Thyroid gland (tissue), 4 donors: ENCODE measurements around the gene PRKCG. TPM values are rescaled to one million over a fixed set of nuclear protein-coding genes. Genes with fewer than 3 reads are reported as not detected.
A peak's percentile ranks its signal among the peaks of the same experiment; 100 is the strongest.

ENCODE experiments used
- DNase-seq, 2 donors: peaks; one replicate each; pipeline ENCODE4 v3.0.0-alpha.2; 2019
- H3K27ac ChIP-seq, 3 donors: fragments of 200-600 bp; sonication (generic); 1 replicate in 2 of 3; 2 replicates in 1 of 3; pipeline ENCODE4 v1.5.1; 2016 to 2019; ENCODE audit warnings: mild to moderate bottlenecking in 1 of 3, moderate library complexity in 1 of 3
- H3K27me3 ChIP-seq: fragments of 200-600 bp; sonication (generic); one replicate; pipeline ENCODE4 v1.5.1; 2019
- H3K36me3 ChIP-seq, 2 donors: fragments of 200-600 bp; sonication (generic); one replicate each; pipeline ENCODE4 v1.5.1; 2016 to 2019
- H3K4me1 ChIP-seq, 2 donors: fragments of 200-600 bp; sonication (generic); one replicate each; pipeline ENCODE4 v1.5.1; 2017 to 2019
- H3K4me3 ChIP-seq, 3 donors: fragments of 200-600 bp; sonication (generic); replicated peaks in 1 of 3; 1 replicate in 2 of 3; 2 replicates in 1 of 3; pipeline ENCODE4 v1.5.1; 2016; ENCODE audit warnings: mild to moderate bottlenecking in 1 of 3
- H3K9me3 ChIP-seq: fragments of 200-600 bp; sonication (generic); one replicate; pipeline ENCODE4 v1.5.1; 2017
- POLR2A ChIP-seq, 2 donors: fragments of 450-650 bp; IDR thresholded peaks; one replicate each; pipeline ENCODE4 v1.6.1; 2017; ENCODE audit warnings: antibody characterized with exemption in 2 of 2, mild to moderate bottlenecking in 2 of 2, moderate library complexity in 1 of 2
- WGBS, 2 donors: methylation state at CpG; one replicate each; pipeline ENCODE4 v1.1.5; 2017; 5-methylcytosine and 5-hydroxymethylcytosine counted together
- intact Hi-C: fragments of 100-400 bp; cut with DNase I; formaldehyde crosslinking; loops from one replicate; pipeline ENCODE4 v1.15.1; 2023
- total RNA-seq, 4 donors: library from RNA; depleted of rRNA; stranded (reverse); fragments of >200 nt; gene quantifications; one replicate each; pipeline ENCODE4 v1.2.3, GENCODE V29; 2016
- TF ChIP-seq, protein P1 (sequence below), 6 experiments: fragments of 200-600 bp in 3 of 6; fragments of 450-650 bp in 3 of 6; sonication (generic) in 3 of 6; IDR thresholded peaks; one replicate each; pipeline ENCODE4 v1.5.1; 2016 to 2019; ENCODE audit warnings: antibody characterized with exemption in 6 of 6, mild to moderate bottlenecking in 2 of 6, inconsistent platforms in 1 of 6, moderate library complexity in 1 of 6

The PRKCG gene
- total RNA-seq, 4 donors from 2014 or later: not detected

DNA sequence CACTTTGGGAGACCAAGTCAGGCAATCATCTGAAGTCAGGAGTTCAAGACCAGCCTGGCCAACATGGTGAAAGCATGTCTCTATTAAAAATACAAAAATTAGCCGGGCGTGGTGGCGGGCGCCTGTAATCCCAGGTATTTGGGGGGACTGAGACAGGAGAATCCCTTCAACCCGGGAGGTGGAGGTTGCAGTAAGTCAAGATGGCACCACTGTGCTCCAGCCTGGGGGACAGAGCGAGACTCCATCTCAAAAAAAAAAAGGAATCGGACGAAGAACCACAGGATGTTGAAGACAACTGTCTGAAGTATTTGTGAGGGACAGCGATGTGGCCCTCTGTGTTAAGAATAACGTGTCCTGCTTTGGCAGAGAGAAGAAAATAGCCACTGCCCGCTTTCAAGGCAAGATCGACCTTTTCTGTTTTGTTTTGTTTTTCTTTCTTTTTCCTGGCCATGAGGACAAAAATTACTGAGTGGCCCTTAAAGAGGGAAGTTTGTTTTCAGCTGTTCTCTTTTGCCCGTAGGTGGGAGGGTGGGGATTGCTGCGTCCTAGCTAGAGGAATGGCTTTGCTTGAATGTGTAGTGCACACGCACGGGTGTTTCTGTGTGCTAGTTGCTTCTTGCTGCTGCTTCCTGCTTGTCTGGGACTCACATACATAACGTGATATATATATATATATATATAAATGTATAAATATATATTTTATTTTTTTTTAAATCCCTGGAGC is 6.2 kb upstream of the PRKCG start:
- TF ChIP-seq, protein P1, sequence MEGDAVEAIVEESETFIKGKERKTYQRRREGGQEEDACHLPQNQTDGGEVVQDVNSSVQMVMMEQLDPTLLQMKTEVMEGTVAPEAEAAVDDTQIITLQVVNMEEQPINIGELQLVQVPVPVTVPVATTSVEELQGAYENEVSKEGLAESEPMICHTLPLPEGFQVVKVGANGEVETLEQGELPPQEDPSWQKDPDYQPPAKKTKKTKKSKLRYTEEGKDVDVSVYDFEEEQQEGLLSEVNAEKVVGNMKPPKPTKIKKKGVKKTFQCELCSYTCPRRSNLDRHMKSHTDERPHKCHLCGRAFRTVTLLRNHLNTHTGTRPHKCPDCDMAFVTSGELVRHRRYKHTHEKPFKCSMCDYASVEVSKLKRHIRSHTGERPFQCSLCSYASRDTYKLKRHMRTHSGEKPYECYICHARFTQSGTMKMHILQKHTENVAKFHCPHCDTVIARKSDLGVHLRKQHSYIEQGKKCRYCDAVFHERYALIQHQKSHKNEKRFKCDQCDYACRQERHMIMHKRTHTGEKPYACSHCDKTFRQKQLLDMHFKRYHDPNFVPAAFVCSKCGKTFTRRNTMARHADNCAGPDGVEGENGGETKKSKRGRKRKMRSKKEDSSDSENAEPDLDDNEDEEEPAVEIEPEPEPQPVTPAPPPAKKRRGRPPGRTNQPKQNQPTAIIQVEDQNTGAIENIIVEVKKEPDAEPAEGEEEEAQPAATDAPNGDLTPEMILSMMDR (IDR thresholded peaks at IDR 0.05): no peak
- no peak for TF ChIP-seq POLR2A (IDR thresholded peaks at IDR 0.05)
- H3K36me3 ChIP-seq: peaks cover 14 to 15% of the 10 kb centered on the region in 2 donors
- H3K27ac ChIP-seq: peak overlapping the region in 2 of 3 donors; percentile 2 to 28
- intact Hi-C loops: no loop called here
- H3K9me3 ChIP-seq: no peaks in the 10 kb centered on the region
- no peak overlapping the region for H3K4me3 ChIP-seq
- 68 to 70% methylated on average over 17 of the region's 17 CpGs for WGBS, 2 donors
- no peaks in the 10 kb centered on the region for H3K27me3 ChIP-seq
- H3K4me1 ChIP-seq: peaks cover 3 to 4% of the 10 kb centered on the region in 2 donors
- peak; percentile 45 to 52 for DNase-seq

DNA sequence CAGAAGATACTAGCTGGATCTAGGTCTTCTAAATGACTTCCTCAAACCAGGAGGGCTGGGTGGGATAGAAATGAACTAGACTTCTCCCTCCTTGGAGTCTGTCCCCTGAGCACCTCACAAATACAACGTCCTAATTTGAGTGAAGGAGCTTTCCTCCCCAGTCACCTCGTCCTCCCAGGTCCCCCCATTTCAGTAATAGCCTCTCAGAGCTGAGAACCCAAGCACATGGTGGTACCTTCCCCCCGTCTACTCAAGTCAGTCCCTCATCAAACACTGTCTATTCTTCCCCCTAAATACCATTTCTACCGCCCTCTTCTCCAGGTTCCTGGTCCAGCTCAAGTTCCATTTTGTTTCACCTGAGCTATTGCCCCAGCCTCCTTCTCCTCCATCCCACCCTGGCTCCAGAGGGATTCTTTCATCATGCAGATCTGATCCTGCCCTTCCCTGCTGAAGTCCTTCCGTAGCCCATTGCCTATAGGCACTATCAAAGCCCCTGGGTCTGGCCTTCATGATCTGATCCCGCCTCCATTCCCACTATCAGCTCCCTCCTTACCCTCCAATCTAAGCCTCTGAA is 5.3 kb upstream of the PRKCG start:
- no peak for TF ChIP-seq POLR2A (IDR thresholded peaks at IDR 0.05)
- TF ChIP-seq, protein P1 (IDR thresholded peaks at IDR 0.05): no peak
- intact Hi-C loops: no loop called here
- Histone ChIP-seq H3K4me3 (no peak overlapping the region), H3K27ac (peak overlapping the region in 1 of 3 donors; percentile 28), H3K9me3 (no peaks in the 10 kb centered on the region), H3K4me1 (peaks cover 3 to 10% of the 10 kb centered on the region in 2 donors), H3K27me3 (no peaks in the 10 kb centered on the region), H3K36me3 (peaks cover 14 to 15% of the 10 kb centered on the region in 2 donors)
- WGBS, 2 donors: 86 to 93% methylated on average over 5 of the region's 6 CpGs
- DNase-seq: no peak

DNA sequence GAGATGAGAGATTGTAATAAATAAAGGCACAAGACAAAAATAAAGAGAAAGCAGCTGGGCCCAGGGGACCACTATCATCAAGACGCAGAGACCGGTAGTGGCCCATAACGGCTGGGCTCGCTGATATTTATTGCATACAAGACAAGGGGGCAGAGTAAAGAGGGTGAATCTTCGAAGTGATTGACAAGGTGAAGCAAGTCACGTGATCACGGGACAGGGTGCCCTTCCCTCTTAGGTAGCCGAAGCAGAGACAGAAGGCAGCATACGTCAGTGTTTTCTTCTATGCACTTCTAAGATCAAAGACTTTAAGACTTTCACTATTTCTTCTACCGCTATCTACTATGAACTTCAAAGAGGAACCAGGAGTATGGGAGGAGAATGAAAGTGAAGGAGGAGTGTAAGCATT is 4.6 kb upstream of the PRKCG start:
- Histone ChIP-seq H3K27ac (no peak overlapping the region), H3K27me3 (no peaks in the 10 kb centered on the region), H3K36me3 (peaks cover 14 to 15% of the 10 kb centered on the region in 2 donors), H3K9me3 (no peaks in the 10 kb centered on the region), H3K4me1 (peaks cover 9 to 17% of the 10 kb centered on the region in 2 donors), H3K4me3 (no peak overlapping the region)
- intact Hi-C loops: no loop called here
- WGBS, 2 donors: 79 to 84% methylated on average over 10 of the region's 10 CpGs
- DNase-seq: no peak
- TF ChIP-seq, protein P1 (IDR thresholded peaks at IDR 0.05): no peak
- no peak for TF ChIP-seq POLR2A (IDR thresholded peaks at IDR 0.05)

DNA sequence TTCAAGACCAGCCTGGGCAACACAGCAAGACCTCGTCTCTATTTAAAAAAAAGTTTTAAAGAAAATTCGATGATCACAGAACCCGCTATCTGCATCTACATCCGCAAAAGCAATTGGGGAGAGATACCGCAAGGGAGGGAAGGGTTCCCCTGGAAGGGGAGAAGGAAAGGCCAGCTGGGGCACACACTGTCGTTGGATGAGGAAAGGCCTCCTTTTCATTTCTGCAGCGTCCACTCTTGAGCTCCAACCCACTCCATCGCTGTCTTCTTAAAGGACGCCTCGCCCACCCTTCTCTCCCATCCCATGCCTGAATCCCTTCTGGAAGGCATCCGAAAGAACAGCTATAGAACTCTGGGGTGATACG is 3.2 kb upstream of the PRKCG start:
- Histone ChIP-seq H3K27ac (no peak overlapping the region), H3K4me1 (peaks cover 9 to 19% of the 10 kb centered on the region in 2 donors), H3K9me3 (no peaks in the 10 kb centered on the region), H3K4me3 (peak overlapping the region in 2 of 3 donors; percentile 4 to 40), H3K36me3 (peaks cover 8 to 10% of the 10 kb centered on the region in 2 donors), H3K27me3 (no peaks in the 10 kb centered on the region)
- 42 to 43% methylated on average over 12 of the region's 12 CpGs for WGBS, 2 donors
- no peak for DNase-seq
- TF ChIP-seq, protein P1 (IDR thresholded peaks at IDR 0.05): no peak
- TF ChIP-seq POLR2A (IDR thresholded peaks at IDR 0.05): no peak
- intact Hi-C loops: no loop called here
